GM10266 (cell line): ENCODE measurements around the gene ALOX15B.

Experiments
- DNase-seq: peaks from one replicate; pipeline ENCODE4 v3.0.0; 2012; ENCODE audit errors: extremely low spot score
- CTCF ChIP-seq: IDR thresholded peaks from 2 replicates; pipeline ENCODE4 v1.5.1; 2012; ENCODE audit warnings: mild to moderate bottlenecking, low read depth; ENCODE audit not compliant: control insufficient read depth, insufficient read depth; ENCODE audit errors: missing control alignments

Gene ALOX15B

GRCh38 chr17:8066841-8067775 is 28.2 kb downstream of the ALOX15B start:
- TF ChIP-seq CTCF: no peak
- DNase-seq: no peak

- no peak for DNase-seq
Observed at GRCh38 chr17:8067806-8068205, 28.9 kb downstream of the ALOX15B start.

GRCh38 chr17:8068736-8069586 is 30.1 kb downstream of the ALOX15B start:
- no peak for DNase-seq
- TF ChIP-seq CTCF: no peak

More at GRCh38 chr17:8067806-8068205, 28.9 kb downstream of the ALOX15B start:
- no peak for TF ChIP-seq CTCF

GRCh38 chr17:8069587-8069860 is 30.7 kb downstream of the ALOX15B start:
- no peak for TF ChIP-seq CTCF
- no peak for DNase-seq

- no peak for TF ChIP-seq CTCF
- no peak for DNase-seq
Observed at GRCh38 chr17:8071496-8071895, 32.6 kb downstream of the ALOX15B start.

- no peak for TF ChIP-seq CTCF
Observed at GRCh38 chr17:8072341-8072728, 33.5 kb downstream of the ALOX15B start.

More at GRCh38 chr17:8072341-8072728, 33.5 kb downstream of the ALOX15B start:
- no peak for DNase-seq
